AG04449 (cell line): ENCODE results near the gene SEPTIN8.

Experiments used
- CTCF ChIA-PET: fragments of 350-600 bp; formaldehyde crosslinking; extraction: SDS; loops from one replicate; lab custom pipeline; 2021; ENCODE audit warnings: antibody characterized with exemption; lab: Yijun Ruan, JAX
- POLR2A ChIA-PET: fragments of 400-600, 350-600 bp; formaldehyde crosslinking; extraction: SDS; loops from one replicate; lab custom pipeline; 2020; ENCODE audit warnings: antibody characterized with exemption, inconsistent platforms; lab: Yijun Ruan, JAX
- DNase-seq: peaks from one replicate; pipeline ENCODE4 v3.0.0-alpha.2; 2010; ENCODE audit warnings: low read depth, low spot score
- H3K4me3 ChIP-seq: 2 replicates; pipeline ENCODE4 v1.5.1; 2011; ENCODE audit warnings: low read depth, mild to moderate bottlenecking, control low read depth, low read length
- CTCF ChIP-seq: IDR thresholded peaks from one replicate; pipeline ENCODE4 v1.5.1; 2011; ENCODE audit warnings: mild to moderate bottlenecking, moderate library complexity, low read length, control low read depth, inconsistent platforms; ENCODE audit not compliant: insufficient read depth; ENCODE audit errors: missing control alignments

Gene SEPTIN8

GRCh38 chr5:132772291-132773070, 4.6 kb downstream of the SEPTIN8 start:
- H3K4me3 ChIP-seq, result no peak overlapping the region
- no peak for DNase-seq
- CTCF ChIA-PET, result interaction anchor here (0.8 kb wide), 1 partner anchor 17 kb away, joined by 3 read pairs; no protein-coding TSS in a partner anchor
- POLR2A ChIA-PET, result no interaction called here
- no peak for TF ChIP-seq CTCF

- no peak for DNase-seq
- CTCF ChIA-PET, result interaction anchor here (0.8 to 1.3 kb wide), 3 partner anchors 11 to 50 kb away, joined by 3 to 4 read pairs (median 3); no protein-coding TSS in a partner anchor
- POLR2A ChIA-PET, result interaction anchor here (0.6 to 1.0 kb wide), 2 partner anchors 10 to 19 kb away, joined by 3 to 5 read pairs; no protein-coding TSS in a partner anchor
- TF ChIP-seq CTCF, result no peak
- H3K4me3 ChIP-seq, result no peak overlapping the region
Measured at GRCh38 chr5:132771503-132771998, 5.5 kb downstream of the SEPTIN8 start.

- ChIA-PET CTCF (interaction anchor here (1.0 to 1.3 kb wide), 2 partner anchors 11 to 12 kb away, joined by 4 read pairs; no protein-coding TSS in a partner anchor), POLR2A (interaction anchor here (1.0 kb wide), 1 partner anchor 11 kb away, joined by 3 read pairs; no protein-coding TSS in a partner anchor)
- no peak overlapping the region for H3K4me3 ChIP-seq
- TF ChIP-seq CTCF, result no peak
- DNase-seq, result no peak
Measured at GRCh38 chr5:132770476-132771159, 6.4 kb downstream of the SEPTIN8 start.

- DNase-seq, result no peak
- no peak for TF ChIP-seq CTCF
- POLR2A ChIA-PET, result no interaction called here
- H3K4me3 ChIP-seq, result no peak overlapping the region
- CTCF ChIA-PET, result interaction anchor here (1.5 kb wide), 1 partner anchor 61 kb away, joined by 4 read pairs; no protein-coding TSS in a partner anchor
Measured at GRCh38 chr5:132768485-132768868, 8.6 kb downstream of the SEPTIN8 start.

GRCh38 chr5:132767150-132767549, 9.9 kb downstream of the SEPTIN8 start:
- CTCF ChIA-PET, result interaction anchor here (0.9 to 3.9 kb wide), 5 partner anchors 13 to 62 kb away, joined by 3 to 36 read pairs (median 4); no protein-coding TSS in a partner anchor
- TF ChIP-seq CTCF, result no peak
- POLR2A ChIA-PET, result interaction anchor here (0.6 kb wide), 2 partner anchors 138 to 142 kb away, joined by 3 to 4 read pairs; no protein-coding TSS in a partner anchor
- DNase-seq, result no peak
- H3K4me3 ChIP-seq, result no peak overlapping the region
